Right lobe of liver (tissue), 6 donors: ENCODE results near the gene RBM19. TPM values are rescaled to one million over a fixed set of nuclear protein-coding genes. Genes with fewer than 3 reads are reported as not detected.

Experiments
- ATAC-seq, 4 donors: fragments of 200-7000 bp; cut with Tn5 transposase; one replicate each; pipeline ENCODE4 v1.9.1; 2020; ENCODE audit warnings: mild to moderate bottlenecking in 4 of 4, moderate library complexity in 4 of 4
- DNase-seq, 3 donors: peaks; one replicate each; pipeline ENCODE4 v3.0.0-alpha.2; 2020
- H3K27ac ChIP-seq, 3 donors: fragments of 200-600 bp; one replicate each; pipeline ENCODE4 v1.8.0; 2022
- H3K27me3 ChIP-seq, 2 donors: fragments of 200-600 bp; one replicate each; pipeline ENCODE4 v1.8.0; 2022
- H3K36me3 ChIP-seq, 4 donors: fragments of 200-600 bp; sonication (generic) in 1 of 4; one replicate each; pipeline versions ENCODE4 v1.5.1 to v1.8.0; 2017 to 2022; ENCODE audit warnings: control low read depth in 1 of 4
- H3K4me1 ChIP-seq, 4 donors: fragments of 200-600 bp; sonication (generic) in 1 of 4; one replicate each; pipeline versions ENCODE4 v1.5.1 to v1.8.0; 2017 to 2022; ENCODE audit warnings: control low read depth in 1 of 4
- H3K4me3 ChIP-seq, 3 donors: fragments of 200-600 bp; one replicate each; pipeline ENCODE4 v1.8.0; 2022
- H3K9me3 ChIP-seq, 4 donors: fragments of 200-600 bp; sonication (generic) in 1 of 4; one replicate each; pipeline versions ENCODE4 v1.5.1 to v1.8.0; 2017 to 2022; ENCODE audit warnings: control low read depth in 1 of 4
- POLR2A ChIP-seq: fragments of 450-650 bp; IDR thresholded peaks from one replicate; pipeline ENCODE4 v1.6.1; 2017; ENCODE audit warnings: antibody characterized with exemption, mild to moderate bottlenecking
- WGBS: methylation state at CpG from one replicate; pipeline ENCODE4 v1.1.6; 2018; ENCODE audit warnings: low coverage, low lambda C conversion rate; ENCODE audit not compliant: insufficient coverage; ENCODE audit errors: missing lambda C conversion rate; 5-methylcytosine and 5-hydroxymethylcytosine counted together
- intact Hi-C, 2 donors: fragments of 100-400 bp; cut with DNase I; formaldehyde crosslinking; loops; one replicate each; pipeline versions ENCODE4 v1.11.2 to v1.14.1; 2022
- total RNA-seq, 6 experiments: library from RNA; depleted of rRNA in 2 of 6; stranded (reverse); fragments of >200 nt in 2 of 6; fragmentation: NEBNext Ultra II Directional in 3 of 6; extraction: Animal tissue kit (Norgen Biotek cat#: 25700) in 3 of 6; gene quantifications; one replicate each; pipeline versions ENCODE4 v1.1.0 to v1.2.4, GENCODE V29; 2016 to 2023
- TF ChIP-seq, protein P1 (sequence below), 4 donors: fragments of 200-600 bp in 3 of 4; fragments of 450-650 bp in 1 of 4; IDR thresholded peaks; one replicate each; pipeline versions ENCODE4 v1.5.1 to v1.8.0; 2016 to 2022; ENCODE audit warnings: antibody characterized with exemption in 4 of 4, mild to moderate bottlenecking in 2 of 4
- donor health status: DM: no; HTN: yes; CAD: no.
- donor health status: DM: no; HTN: no; CAD: no.
- donor health status: DM: no; HTN: no; CAD: no.
- donor health status: DM: no; HTN: yes; CAD: no.
- donor health status: DM: no; HTN: yes; CAD: no.

Gene RBM19
- total RNA-seq, 6 experiments from 2014 or later, result 11.3 to 17.2 (median 14.2) TPM

DNA sequence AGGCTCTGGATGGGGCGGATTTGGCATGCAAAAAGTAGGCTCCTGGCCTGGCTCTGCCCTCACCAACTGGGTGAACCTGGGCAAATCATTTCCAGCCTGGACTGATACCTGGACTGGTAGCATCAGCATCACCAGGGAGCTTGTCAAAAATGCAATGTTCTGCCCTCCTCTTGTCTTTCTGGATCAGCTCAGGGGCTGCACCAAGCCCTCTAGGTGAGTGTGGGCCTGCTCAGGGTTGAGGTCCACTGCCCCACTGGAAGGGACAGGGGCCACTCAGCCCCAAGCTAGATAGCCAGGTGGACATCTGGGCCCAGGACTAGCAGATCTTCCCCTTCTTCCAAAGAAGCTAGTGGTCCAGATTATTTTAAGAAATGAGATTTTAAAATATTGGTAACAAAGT lies 99.6 kb downstream of the RBM19 start:
- ATAC-seq (no peak), DNase-seq (no peak)
- Histone ChIP-seq H3K4me1 (no peaks in the 10 kb centered on the region), H3K9me3 (no peaks in the 10 kb centered on the region), H3K4me3 (no peak overlapping the region), H3K27ac (no peak overlapping the region), H3K36me3 (no peaks in the 10 kb centered on the region), H3K27me3 (no peaks in the 10 kb centered on the region)
- no peak for TF ChIP-seq POLR2A
- TF ChIP-seq, protein P1, sequence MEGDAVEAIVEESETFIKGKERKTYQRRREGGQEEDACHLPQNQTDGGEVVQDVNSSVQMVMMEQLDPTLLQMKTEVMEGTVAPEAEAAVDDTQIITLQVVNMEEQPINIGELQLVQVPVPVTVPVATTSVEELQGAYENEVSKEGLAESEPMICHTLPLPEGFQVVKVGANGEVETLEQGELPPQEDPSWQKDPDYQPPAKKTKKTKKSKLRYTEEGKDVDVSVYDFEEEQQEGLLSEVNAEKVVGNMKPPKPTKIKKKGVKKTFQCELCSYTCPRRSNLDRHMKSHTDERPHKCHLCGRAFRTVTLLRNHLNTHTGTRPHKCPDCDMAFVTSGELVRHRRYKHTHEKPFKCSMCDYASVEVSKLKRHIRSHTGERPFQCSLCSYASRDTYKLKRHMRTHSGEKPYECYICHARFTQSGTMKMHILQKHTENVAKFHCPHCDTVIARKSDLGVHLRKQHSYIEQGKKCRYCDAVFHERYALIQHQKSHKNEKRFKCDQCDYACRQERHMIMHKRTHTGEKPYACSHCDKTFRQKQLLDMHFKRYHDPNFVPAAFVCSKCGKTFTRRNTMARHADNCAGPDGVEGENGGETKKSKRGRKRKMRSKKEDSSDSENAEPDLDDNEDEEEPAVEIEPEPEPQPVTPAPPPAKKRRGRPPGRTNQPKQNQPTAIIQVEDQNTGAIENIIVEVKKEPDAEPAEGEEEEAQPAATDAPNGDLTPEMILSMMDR (IDR thresholded peaks at IDR 0.05), result no peak
- 100% methylated on average over 1 of the region's 1 CpG for WGBS
- intact Hi-C loops, result no loop called here

DNA sequence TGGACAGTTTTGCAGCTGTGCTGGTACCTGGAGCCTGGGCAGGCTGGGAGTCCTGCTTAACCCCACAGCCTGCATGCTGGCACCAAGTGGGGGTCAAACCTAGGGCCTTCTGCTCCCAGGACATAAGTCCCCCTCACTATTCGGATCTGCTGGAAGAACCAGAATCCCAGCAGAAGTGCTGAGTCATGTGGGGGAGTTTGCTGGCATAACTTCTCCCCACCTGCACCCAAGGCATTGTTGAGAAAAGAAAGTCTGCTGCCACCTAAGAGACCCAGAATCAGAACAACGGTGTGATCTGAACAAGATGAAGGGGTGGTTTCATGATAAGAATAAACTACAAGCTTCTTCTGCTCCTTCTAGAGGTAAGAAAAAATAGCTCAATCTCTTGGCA lies 102.7 kb downstream of the RBM19 start:
- H3K4me3 ChIP-seq, result no peak overlapping the region
- H3K27ac ChIP-seq, result no peak overlapping the region
- intact Hi-C loops, result no loop called here
- no peaks in the 10 kb centered on the region for H3K9me3 ChIP-seq
- WGBS, result no CpG with 5 or more reads among the region's 2 CpGs
- H3K36me3 ChIP-seq, result no peaks in the 10 kb centered on the region
- no peaks in the 10 kb centered on the region for H3K27me3 ChIP-seq
- no peaks in the 10 kb centered on the region for H3K4me1 ChIP-seq
- ATAC-seq, result no peak
- TF ChIP-seq, protein P1 (IDR thresholded peaks at IDR 0.05), result no peak
- no peak for TF ChIP-seq POLR2A
- DNase-seq, result no peak

GRCh38 chr12:113862590-113863454 lies 103.3 kb downstream of the RBM19 start:
- no peak for ATAC-seq
- H3K36me3 ChIP-seq, result no peaks in the 10 kb centered on the region
- H3K27ac ChIP-seq, result no peak overlapping the region
- DNase-seq, result no peak
- H3K4me3 ChIP-seq, result no peak overlapping the region
- H3K4me1 ChIP-seq, result no peaks in the 10 kb centered on the region
- TF ChIP-seq, protein P1 (IDR thresholded peaks at IDR 0.05), result no peak
- no peak for TF ChIP-seq POLR2A
- WGBS, result 52% methylated on average over 12 of the region's 18 CpGs
- no peaks in the 10 kb centered on the region for H3K9me3 ChIP-seq
- intact Hi-C loops, result no loop called here
- H3K27me3 ChIP-seq, result no peaks in the 10 kb centered on the region

GRCh38 chr12:113861708-113862312 lies 104.3 kb downstream of the RBM19 start:
- TF ChIP-seq POLR2A, result no peak
- TF ChIP-seq, protein P1 (IDR thresholded peaks at IDR 0.05), result no peak
- no peak for DNase-seq
- intact Hi-C loops, result no loop called here
- ATAC-seq, result no peak
- Histone ChIP-seq H3K36me3 (no peaks in the 10 kb centered on the region), H3K27ac (no peak overlapping the region), H3K4me3 (no peak overlapping the region), H3K9me3 (no peaks in the 10 kb centered on the region), H3K27me3 (no peaks in the 10 kb centered on the region), H3K4me1 (no peaks in the 10 kb centered on the region)
- WGBS, result 83% methylated on average over 6 of the region's 9 CpGs
